Stimulated activated CD4-positive, alpha-beta T cell treated with anti-CD3 and anti-CD28 coated beads, Interleukin-15, amount 100 ng/mL, for 1 hour (primary cell): ENCODE measurements around the gene OTOA.
"Not testable (repeated sequence)": the region's sequence is repeated elsewhere in the genome, so short reads cannot be mapped to it uniquely, and the experiment has no call there.

ENCODE experiments used
- DNase-seq, 2 donors: peaks; one replicate each; pipeline ENCODE4 v3.0.0-alpha.2; 2020; ENCODE audit warnings: low read depth in 1 of 2, low spot score in 1 of 2

OTOA gene

DNA sequence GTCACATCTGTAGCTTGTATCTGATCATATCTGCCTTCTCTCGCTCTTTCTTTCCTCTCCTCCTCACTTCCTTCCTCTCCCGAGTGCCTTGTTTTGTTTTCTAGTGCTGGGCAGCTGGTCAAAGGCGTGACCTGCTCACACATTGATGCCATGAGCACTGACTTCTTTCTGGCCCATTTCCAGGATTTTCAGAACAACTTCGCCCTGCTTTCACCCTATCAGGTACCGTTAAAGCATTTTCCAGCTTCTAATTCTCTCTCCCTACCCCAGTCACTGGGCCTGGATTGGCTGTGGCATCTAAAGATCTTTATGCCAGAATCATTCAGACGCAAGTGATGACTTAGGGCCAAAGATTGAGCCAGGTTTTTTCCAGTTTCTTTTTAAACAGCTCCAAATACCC is 55.5 kb downstream of the OTOA start:
- no peak for DNase-seq

DNA sequence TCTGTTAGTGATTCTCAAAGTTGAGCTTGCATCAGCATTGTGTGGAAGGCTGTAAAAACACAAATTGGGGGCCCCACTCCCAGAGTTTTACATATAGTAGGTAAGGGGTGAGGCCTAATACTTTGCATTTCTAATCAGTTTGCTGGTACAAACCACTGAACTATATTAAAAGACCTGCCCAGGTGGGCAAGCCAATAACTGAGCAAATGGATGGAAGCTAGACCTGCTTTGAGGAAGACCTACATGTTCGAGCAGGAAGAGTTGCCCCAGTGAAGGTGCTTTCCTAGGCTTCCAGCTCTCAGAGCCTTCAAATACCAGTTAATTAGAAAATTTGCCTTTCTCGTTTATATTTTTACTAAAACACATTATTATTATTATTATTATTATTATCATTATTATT is 56.8 kb downstream of the OTOA start:
- no peak for DNase-seq

DNA sequence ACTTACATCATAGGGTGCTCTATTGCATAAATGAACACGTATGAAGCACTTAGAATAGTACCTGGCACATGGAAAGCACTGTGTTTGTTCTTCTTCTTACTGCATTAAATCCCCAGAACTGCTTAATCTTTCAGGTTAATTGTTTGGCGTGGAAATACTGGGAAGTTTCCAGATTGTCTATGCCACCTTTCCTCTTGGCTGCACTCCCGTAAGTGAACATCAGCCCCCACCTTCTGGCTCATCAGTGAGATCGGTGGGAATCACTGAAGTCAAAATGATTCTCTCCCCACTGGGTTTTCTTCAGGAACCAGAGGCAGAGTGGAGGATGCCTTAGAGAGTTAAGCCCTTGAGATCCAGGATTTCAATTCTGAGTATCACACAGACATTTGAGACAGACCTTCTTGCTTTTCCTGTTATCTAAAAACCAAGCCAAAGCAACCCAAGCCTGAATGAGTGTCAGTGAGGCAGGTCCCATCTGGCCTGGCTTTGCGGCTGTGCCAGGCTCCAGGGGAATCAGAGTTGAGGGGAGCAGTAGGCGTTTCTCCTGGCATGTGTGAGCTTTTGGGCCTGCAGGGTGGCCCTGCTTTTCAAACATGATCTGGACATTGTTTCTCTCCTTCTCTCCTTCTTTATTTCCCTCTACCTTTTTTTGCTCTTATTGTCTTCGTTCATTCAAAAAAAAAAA is 59.1 kb downstream of the OTOA start:
- no peak for DNase-seq

DNA sequence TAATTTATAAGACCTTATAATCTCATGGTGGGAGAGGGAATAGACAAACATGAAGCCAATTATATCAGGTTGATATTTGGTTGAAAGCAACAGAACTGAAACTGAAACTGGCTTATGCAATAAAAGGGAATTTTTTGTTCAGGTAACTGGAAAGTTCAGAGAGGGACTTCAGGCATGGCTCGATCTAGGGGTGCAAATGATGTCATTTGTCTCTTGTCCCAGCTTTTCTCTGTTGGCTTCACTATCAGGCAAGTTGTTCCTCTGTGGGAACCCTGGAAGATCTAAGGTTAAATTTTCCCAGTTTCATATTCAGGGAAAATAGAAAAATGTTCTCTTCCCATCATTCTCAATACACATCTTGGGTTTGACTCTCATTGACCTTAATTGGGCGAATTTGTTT is 59.8 kb downstream of the OTOA start:
- DNase-seq, result no peak

DNA sequence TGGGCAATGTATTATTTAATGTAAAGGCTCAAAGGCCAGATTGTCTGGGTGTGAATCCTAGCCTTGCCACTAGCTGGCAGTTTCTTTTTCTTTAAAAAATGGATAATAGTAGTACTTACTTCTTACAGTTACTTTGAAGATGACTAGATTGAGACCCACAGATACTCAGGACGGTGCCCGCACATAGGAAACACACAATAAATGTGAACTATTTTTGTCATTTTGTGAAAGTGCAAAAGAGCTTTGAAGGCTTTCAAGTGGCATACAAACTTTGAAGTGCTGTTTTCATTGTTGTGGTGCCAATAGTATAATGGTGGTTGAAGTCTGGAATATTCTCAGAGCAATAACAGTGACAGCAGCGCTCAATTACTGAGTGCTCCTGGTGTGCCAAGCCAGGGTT is 63.6 kb downstream of the OTOA start:
- DNase-seq, result no peak

DNA sequence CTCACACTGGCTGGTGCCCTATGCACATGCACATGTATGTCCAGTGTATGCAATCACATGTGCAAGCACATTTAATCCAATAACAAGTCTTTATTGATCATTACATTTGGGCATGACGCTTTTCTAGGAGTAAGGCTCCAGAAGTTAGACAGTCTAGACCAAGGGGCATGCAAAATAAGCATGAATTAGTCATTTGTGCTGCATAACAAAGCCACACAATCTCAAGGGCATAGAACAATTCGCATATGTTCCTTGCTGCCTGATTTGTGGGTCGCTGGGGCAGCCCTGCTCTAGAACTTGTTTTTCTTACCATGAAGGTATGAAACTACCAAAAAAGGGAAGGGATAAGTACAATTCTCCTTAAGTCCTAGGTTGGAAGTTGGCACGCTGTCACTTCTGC is 67.5 kb downstream of the OTOA start:
- not testable (repeated sequence) for DNase-seq

DNA sequence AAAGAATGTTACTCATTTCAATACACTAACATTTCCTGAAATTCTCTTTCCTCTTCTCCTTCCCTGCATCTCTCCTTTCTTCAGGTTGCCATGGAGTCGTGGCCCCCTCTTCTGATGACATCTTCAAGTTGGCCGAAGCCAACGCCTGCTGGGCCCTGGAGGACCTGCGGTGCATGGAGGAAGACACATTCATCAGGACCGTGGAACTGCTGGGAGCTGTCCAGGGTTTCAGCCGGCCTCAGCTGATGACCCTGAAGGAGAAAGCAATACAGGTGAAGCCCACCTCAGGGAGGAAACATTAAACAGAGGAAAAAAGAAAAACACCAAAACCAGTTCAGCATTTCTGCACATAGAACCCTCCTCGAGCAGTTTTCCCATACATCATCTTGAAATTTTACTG is 76.9 kb downstream of the OTOA start:
- not testable (repeated sequence) for DNase-seq

DNA sequence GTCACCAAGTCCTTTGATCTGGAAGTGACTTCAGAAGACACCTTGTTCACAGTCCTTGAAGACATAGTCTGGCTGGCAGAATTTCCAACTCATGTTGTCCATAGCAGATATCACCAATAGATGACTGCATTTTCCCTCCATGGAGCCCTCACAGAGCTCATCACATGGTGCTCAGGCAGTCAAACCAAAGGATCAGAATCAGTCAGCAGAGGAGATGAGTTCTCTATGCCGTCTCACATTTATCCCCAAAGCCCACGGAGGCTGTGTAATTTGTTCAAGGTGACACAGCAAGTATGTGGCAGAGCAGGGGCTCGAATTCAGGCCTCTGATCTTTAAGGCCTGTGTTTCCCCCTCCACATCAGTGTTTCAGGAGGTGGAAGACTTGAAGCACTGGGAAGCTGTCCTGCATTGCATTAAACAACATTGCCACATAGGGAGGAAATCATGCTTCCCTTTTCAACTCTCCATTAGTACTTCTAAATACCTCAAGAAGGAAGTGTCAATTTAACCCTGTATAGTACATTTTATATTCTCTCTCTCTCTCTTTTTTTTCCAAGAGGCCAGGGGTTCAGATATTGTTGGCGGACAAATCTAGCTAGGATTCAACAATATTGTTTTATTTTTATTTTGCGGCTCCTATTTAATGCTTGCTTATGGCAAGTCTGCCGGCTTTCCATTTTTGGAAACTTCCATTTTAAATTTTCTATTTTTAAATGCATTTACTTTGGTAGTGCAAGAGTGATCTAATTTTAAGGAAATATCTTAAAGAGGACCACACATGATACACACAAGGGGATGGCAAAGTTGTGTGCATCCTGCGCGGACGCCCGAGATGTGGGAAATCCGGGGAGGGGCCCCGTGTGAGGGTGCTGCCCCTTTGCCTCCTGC is 92.7 kb downstream of the OTOA start:
- not testable (repeated sequence) for DNase-seq

DNA sequence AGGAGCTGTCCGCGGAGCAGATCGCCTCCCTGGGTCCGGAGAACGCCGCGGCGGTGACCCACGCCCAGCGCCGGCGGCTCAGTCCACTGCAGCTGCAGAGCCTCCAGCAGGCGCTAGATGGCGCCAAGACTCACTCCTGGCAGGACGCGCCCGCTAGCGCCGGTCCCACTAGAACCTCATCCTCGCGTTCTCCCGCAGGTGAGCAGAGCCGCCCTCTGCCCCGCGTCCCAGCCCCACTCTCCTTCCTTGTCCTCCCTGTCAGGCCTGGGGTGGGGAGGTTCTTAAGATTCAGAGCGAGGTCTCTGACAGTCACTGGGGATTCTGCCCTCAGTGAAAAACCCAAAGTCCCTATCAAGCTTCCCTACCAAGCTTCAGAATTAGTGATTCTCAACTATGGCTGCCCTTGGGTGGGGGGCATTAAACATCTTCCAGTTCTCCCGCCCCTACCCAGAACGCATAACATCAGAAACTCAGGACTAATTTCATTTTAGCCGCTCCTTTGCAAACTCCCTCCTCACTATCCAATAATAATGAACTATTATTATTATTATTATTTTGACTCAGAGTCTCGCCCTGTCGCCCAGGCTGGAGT is 93.4 kb downstream of the OTOA start:
- not testable (repeated sequence) for DNase-seq

DNA sequence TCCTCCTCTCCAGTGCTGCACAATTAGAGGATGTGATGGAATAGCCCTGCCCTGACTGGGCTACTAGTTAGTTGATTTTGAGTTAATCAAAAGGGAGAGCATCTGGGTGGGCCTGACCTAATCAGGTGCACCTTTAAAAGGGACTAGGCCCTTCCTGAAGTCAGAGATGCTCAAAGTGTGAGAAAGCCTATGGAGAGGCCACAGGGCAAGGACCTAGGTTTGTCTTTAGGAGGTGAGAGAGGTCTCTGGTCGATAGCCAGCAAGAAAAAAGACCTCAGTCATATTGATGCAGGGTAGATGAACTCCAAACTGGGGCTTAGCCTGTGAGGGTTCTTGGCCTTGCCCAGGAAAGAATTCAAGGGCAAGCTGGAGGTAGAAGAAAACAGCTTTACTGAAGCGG is 104.5 kb downstream of the OTOA start:
- DNase-seq, result not testable (repeated sequence)

DNA sequence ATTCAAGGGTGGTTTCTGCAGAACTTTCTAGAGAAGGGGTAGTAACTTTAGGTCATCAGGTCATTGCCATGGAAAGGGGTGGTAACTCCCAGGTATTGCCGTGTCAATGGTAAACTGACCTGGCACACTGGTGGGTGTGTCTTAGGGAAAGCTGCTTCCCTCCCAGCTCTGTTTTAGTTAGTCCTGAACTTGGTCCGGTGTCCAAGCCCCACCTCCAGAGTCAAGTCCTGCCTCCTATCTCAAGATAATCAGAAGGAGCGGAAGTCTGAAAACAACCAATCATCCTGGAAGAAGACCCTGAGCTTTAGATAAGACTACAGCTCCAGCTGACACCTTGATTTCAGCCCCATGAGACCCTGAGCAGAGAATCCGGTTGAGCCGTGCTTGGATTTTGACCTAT is 105.0 kb downstream of the OTOA start:
- DNase-seq, result not testable (repeated sequence)

DNA sequence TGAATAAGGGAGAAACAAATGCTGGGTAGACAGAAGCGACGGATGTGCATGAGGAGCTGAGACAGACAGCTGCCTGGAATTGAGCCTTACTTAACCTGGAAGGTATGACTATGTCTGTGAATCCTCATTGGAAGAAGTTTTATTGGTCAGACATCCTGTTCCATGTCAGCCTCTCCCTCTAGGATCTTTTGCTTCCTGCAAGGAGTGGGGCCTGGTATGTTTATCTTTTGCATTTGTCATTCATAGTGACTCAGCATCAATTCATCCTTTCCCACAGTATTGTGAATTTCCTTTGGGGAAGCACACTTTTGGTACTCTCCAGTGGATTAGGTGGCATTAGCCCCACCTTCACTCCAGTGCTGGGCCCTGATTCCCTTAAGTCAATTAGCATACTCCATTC is 105.5 kb downstream of the OTOA start:
- DNase-seq, result not testable (repeated sequence)

DNA sequence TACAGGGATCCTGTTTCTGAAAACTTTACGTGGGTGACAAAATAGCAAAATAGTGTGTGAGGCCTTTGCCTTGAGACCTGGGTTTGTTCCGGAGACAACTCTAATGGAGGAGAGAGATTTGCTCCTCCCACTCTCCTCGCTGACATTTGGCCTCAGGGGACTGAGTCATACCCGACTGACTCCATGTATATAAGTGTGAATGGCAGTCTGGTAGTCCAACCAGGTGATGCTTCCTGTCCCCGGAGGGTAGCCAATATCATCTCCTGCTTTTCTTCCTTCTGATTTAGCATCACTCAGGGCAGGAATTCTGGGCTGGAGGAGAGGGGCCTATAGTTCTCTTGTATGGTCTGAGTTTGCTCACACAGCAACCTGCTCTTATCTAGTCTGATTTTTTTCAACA is 106.8 kb downstream of the OTOA start:
- DNase-seq, result not testable (repeated sequence)

DNA sequence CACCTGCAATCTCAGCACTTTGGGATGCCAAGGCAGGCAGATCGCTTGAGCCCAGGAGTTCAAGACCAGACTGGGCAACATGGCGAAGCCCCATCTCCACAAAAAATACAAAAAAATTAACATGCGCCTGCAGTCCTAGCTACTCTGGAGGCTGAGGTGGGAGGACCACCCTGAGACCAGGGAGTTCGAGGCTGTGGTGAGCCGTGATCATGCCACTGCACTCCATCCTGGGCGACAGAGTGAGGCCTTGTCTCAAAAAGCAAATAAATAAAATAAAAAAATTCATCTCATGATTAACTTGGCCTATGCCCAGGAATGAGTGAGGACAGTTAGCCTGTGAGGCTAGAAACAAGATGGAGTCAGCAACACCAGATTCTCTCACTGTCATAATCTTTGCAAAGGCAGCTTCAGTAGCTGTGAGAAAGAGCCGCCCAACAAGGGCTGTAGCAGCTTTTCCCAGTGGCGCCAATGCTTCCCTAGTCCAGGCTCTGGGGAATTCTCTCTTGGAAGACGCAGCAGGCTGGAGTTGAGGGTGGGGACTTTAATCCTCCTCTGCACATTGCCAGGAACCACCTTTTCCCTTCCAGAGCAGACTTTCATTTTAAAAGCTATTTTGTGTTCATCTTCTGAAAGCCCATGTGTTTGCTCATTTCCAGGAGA is 108.9 kb downstream of the OTOA start:
- DNase-seq, result not testable (repeated sequence)

DNA sequence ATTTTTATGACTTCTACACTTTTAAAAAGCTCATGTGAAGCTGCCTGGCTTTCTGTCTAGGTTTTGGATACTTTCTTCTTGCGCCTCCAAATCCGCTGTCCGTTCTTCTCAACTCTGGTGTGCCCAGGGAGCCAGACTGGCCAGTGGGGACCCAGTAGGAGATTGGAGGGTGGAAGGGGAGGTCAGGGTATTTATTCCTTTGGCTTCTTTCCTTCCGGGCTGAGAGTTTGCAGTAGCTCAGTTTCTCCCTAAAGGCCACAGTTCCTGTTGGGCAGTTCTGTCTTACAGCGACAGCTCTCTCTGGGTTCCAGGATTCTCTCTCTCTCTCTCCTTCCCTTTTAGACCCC is 109.4 kb downstream of the OTOA start:
- not testable (repeated sequence) for DNase-seq

DNA sequence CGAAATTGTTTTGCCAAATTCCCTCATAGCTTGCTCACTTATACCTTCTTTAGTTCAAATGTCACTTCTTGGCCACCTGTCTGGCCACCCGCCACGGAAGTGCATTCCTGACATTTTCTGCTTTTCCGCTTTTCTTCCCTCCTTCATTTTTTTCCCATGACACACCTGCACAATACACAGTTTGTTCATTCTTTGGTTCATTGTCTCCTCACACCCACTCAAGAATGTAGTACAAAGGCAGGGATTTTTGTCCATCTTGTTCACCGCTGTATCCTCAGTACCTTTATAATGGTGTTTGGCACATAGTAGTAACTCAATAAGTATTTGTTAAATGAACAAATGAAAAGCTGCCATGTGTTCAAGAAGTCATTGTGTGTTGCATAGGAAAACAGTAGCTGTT is 116.8 kb downstream of the OTOA start:
- DNase-seq, result not testable (repeated sequence)

DNA sequence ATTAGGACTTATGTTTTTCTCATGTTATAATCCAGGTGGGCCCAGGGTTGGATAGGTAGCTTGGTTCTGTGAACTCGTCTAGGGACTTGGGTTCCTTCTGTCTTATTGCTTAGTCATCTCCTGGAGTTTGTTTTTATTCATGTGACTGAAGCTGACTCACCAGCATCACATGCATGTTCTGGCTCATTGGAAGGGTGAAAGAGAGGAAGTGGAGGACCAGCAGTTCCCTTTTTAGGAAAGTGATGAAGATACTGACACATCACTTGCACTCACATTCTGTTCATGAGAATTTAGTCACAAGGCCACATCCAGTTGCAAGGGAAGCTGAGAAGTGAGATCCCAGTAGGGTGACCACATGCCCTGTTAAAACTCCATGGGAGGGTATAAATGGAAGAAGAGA is 126.7 kb downstream of the OTOA start:
- DNase-seq, result not testable (repeated sequence)

DNA sequence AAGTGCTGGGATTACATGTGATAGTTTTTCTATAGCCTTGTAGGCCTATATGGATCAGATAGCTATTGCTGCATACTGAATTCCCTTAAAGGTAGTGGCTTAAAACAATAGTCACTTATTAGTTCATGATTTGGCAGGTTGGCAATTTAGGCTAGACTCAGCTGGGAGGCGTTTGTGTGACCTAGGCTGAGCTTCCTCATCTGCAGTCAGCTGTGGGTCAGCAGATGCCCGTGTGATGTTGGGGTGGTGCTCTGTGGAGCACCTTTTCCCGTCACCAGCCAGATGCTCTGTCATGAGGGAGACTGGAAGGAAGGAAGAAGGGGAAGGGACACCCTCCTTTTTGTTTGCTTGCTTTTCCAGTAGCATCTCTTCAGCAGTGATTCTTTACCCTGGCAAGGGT is 129.5 kb downstream of the OTOA start:
- not testable (repeated sequence) for DNase-seq

DNA sequence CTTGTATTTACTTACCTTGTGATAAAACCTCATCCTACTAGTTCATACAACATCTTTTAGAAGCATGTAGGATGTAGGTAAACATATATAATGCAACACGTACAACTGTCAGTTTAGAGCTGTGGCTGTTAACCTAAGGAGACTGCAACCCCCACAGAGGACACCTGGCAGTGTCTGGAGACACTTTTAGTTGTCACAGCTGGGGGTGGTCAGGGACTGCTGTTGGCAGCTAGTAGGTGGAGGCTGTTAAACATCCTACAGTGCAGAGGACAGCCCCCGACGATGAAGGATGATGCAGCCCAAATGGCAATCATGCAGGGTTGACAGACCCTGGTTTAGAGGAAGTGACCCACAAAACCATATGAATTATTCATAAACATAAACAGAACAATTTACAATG is 134.8 kb downstream of the OTOA start:
- not testable (repeated sequence) for DNase-seq

DNA sequence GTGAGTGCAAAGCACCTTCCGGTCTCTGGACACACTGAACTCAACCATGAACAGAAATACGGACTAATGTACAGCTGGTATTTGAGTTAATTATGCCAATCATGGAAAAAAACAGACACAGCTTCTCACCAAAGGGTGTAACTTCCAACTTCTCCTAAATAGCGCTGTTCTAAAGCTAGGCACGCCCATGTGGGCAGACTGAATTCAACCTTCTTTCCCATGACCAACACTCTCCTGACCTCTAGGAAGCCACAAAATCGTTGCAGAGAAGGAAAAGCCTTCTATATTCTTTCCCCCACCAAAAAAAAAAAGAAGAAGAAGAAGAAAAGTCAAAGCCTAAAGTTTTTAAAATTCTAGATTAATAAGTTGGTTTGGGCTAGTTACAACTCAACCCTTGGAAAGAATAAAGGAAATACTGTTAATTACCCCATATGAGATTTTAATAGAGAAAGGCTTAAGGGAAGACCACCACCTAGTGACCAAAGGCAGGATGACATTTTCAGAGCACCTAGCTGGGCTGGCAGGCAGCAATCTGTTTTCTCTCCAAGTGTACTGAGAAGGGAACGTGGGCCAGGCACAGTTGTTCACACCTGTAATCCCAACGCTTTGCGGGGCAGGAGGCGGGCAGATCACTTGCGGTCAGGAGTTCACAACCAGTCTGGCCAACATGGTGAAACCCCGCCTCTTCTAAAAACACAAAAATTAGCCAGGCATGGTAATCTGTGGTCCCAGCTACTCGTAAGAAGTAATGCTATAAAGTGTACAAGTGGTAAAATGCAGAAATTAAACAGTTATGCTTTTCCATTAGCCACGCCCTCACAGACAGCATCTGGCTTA is 138.0 kb downstream of the OTOA start:
- not testable (repeated sequence) for DNase-seq

DNA sequence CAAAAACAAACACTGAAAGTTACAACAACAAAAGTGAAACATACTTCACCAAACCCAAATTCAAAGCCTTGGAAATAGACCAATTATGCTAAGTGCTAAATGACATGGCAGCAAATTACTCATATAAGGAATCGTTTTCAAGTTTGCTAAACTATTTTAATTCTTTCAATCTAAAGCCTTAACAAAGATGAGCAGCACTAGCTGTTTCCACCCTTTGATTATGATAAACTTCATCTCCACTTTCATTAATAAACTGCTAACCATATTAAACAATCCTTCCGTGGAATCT is 138.6 kb downstream of the OTOA start:
- not testable (repeated sequence) for DNase-seq
